GM21526 (cell line): ENCODE data around the gene SEMA3D.
"Not testable (repeated sequence)": the region's sequence is repeated elsewhere in the genome, so short reads cannot be mapped to it uniquely, and the experiment has no call there.

Experiments
- ATAC-seq: cut with Tn5 transposase; IDR thresholded peaks from one replicate; pipeline ENCODE4 v1.9.1; 2021; ENCODE audit warnings: moderate library complexity; ENCODE audit not compliant: unreplicated experiment, low FRiP score

The SEMA3D gene

GRCh38 chr7:85001495-85002345 lies 185.1 kb downstream of the SEMA3D start:
- ATAC-seq: no peak

DNA sequence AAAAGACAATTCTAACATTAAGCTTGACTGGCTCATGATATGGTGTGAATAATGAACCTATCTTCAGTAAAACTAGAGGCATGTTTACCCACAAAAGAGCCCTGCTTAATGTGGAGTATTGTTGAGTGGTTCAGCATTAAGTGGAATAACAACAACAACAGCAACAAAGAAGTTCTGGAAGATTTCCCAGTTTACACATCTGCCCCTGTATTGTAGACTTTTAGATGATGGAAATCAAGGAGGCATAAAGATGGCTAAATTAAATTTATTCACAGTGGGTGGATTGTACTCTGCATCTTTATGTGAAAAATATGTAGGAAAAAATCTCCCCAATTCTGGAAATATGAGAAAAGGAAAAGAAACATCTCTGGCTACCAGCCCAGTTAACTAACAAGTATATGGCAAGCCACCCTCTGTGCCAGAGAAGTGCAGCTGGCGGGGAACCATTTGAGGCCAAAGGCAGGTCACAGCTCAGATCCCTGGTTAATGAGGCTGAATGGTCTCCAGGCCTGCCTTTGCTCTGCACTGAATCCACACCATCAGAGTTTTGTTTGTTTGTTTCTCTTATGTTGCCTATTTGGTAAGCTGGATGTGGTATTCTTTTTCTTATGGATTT lies 186.0 kb downstream of the SEMA3D start:
- ATAC-seq: no peak

DNA sequence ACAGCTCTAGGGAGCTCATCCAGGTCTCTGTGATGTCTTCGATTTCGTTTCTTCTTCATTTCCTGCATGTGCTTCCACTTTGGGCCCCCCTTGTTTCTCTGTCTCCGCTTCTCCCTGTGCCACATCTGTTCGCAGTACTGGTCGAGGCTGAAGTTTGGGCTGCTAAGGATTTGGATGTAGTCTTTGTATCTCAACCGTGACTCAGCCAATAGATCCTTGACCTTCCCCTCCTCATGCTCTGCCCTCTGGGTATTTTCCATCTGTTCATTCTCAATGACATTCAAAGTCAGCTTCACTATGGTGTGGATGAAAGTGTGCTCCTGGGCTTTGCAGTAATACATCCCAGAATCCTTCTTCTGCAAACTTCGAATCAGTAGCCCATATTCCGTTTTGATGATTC lies 187.4 kb downstream of the SEMA3D start:
- ATAC-seq: no peak

GRCh38 chr7:84998665-84999064 lies 188.2 kb downstream of the SEMA3D start:
- no peak for ATAC-seq

GRCh38 chr7:84997626-84998025 lies 189.2 kb downstream of the SEMA3D start:
- ATAC-seq: no peak

GRCh38 chr7:84992954-84993353 lies 193.9 kb downstream of the SEMA3D start:
- not testable (repeated sequence) for ATAC-seq

- ATAC-seq: no peak
Measured at GRCh38 chr7:84985073-84985784, 201.6 kb downstream of the SEMA3D start.

DNA sequence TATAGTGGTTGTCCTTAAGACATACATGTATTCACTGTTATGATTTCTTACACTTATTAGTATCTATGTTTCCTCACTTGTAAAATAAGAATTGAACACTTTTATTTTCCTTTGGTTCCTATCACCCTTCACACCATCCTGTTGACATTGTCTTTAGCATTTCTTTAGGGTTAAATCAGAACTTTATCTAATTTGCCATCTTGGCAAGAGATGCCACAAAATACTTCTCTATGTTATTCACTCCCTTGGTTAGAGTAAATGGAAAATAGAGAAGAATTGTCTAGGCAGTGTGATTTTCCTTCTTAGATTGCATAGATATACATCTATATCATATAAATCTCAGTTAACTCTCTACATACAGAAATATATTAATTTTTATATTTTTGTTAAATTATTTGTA lies 204.7 kb downstream of the SEMA3D start:
- no peak for ATAC-seq

DNA sequence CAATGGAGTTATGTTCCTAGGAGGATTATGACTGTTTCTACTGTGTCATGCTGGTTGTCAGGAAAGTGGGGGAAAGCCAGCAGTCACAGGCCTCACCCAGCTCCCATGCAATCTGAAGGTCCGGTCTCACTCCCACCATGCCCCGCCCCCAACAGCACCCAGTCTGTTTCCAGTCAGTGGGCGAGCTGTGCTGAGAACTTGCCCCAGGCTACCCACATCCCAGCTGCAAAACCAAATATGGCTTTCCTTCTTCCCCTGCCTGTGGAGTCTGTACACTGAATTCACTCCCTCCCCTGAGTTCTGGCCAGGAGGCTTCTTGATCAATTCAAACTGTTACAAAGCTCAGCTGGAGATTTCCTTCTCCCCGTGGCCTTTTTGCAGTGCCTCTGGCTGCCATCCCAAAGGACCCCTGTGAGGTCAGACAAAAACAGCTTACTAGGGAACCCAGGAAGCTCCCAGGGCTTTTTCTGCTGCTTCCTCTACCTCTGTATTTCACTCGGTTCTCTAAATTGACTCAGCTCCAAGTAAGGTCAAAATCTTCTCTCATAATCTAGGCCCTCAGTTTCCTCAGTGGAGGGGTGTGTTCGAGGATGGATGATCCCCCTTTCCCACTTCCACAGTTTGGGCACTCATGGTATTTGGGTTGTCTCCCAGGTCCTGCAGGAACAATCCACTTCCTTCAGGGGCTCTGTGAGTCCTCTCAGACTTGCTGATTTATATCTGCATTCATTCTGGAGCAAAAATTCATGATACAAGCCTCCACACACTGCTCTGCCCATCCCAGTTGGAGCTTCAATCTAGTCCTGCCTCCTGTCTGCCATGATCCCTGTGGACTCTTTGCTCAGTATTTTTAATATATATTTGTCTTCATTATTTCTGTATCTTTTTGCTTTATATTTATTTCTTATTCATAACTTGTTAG lies 205.5 kb downstream of the SEMA3D start:
- no peak for ATAC-seq

DNA sequence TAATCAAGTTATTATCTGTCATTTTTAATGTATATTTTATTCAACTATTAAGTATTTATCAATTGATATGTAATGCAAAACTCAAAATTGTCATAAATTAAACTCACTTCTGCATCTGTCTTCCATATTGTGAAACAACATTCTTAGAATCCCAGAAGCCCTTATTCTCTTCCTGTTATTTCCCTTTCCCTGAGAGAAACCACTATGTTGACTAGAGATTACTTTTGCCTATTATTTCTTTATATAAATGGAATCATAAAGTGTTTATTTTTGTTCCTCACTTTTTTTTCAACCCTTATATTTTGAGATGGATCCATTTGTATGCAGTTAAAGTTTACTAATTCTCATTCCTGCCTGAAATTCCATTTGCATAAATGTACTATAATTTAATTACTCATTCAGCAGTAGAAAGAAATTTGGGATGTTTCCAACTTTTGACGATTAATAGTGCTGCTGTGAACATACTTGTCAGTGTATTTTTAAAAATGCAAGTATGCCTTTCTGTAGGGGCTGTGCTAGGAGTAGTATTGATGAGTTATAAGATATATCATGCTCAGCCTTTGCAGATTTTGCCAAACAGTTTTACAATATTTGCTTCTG lies 211.2 kb downstream of the SEMA3D start:
- no peak for ATAC-seq

GRCh38 chr7:84971360-84971759 lies 215.5 kb downstream of the SEMA3D start:
- no peak for ATAC-seq

- ATAC-seq: no peak
Measured at GRCh38 chr7:84970670-84971069, 216.2 kb downstream of the SEMA3D start.

- ATAC-seq: no peak
Measured at GRCh38 chr7:84953234-84953633, 233.6 kb downstream of the SEMA3D start.

DNA sequence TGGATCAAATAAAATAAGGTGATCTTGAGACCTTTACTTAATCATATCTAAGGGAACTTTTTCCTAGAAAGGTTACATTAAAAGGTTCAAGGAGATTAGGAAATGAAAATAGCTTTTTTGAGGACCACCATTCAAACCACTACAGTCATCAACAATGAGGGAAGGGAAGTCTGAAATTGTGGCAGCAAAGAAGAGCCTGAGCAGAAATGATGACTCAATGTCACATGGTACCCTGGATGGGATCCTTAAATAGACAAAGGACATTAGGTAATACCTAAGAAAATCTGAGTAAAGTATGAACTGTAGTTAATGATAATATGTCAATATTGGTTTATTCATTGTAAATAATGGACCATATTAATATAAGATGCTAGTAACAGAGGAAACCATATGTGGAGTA lies 236.0 kb downstream of the SEMA3D start:
- no peak for ATAC-seq

DNA sequence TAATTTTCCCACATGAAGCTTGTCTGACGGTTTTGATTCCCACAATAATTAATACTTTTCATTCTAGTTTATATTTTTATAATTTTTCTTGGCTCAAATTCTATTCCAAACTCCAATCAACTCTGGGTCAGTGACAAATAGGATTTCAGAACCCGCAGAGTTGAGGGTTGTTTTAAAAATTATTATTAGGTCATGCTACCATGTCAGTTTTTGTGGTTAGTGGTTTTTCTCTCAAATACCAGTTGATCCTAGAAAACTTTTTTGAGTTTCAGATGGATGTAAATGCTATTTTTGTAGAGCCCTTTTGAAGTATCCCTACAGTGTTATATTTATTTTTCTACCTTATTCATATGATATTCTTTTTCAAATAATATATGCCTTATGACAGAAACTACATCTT lies 237.4 kb downstream of the SEMA3D start:
- ATAC-seq: no peak

- ATAC-seq: no peak
Measured at GRCh38 chr7:84949067-84949466, 237.8 kb downstream of the SEMA3D start.

DNA sequence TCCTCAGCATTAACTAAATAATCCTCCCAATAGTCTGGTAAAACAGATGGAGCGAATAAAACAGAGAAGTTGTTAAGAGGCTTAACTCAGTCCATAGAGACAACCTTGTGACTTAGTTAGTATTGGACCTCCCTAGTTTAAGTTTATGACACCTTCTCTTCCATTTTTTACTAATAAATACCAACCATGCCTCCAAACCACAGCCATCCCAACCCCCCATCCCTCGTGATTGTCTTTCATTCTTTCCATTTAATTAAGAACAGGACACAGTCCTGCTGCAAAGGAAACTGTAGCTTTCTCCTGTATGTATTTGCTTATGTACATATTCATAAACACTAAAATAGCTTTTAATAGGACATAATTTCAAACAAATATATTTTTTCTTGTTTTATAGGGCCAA lies 238.2 kb downstream of the SEMA3D start:
- no peak for ATAC-seq

GRCh38 chr7:84946549-84946948 lies 240.3 kb downstream of the SEMA3D start:
- no peak for ATAC-seq
